Stimulated activated naive CD8-positive, alpha-beta T cell treated with anti-CD3 and anti-CD28 coated beads, Interleukin-15, amount 100 ng/mL, for 72 hours (primary cell): Measurements from ENCODE around the gene UBE2E3.

Experiments
- ATAC-seq: fragments of 150-1000 bp; cut with Tn5 transposase; 2 replicates; pipeline ENCODE4 v1.10.0; 2021; ENCODE audit warnings: mild to moderate bottlenecking, moderate library complexity
- DNase-seq, 2 donors: peaks; one replicate each; pipeline ENCODE4 v3.0.0; 2021 to 2022
- H3K27ac Mint-ChIP-seq, 2 donors: one replicate each; pipeline ENCODE4 v1.8.0; 2022; ENCODE audit warnings: mild to moderate bottlenecking in 2 of 2, mixed read lengths in 2 of 2, moderate library complexity in 2 of 2
- H3K27me3 Mint-ChIP-seq: one replicate; pipeline ENCODE4 v1.8.0; 2022; ENCODE audit warnings: mixed read lengths
- H3K4me1 Mint-ChIP-seq: one replicate; pipeline ENCODE4 v1.8.0; 2022; ENCODE audit warnings: mild to moderate bottlenecking, mixed read lengths
- H3K4me3 Mint-ChIP-seq, 2 donors: one replicate each; pipeline ENCODE4 v1.8.0; 2022; ENCODE audit warnings: mild to moderate bottlenecking in 2 of 2, mixed read lengths in 2 of 2, moderate library complexity in 1 of 2
- H3K9me3 Mint-ChIP-seq, 2 donors: one replicate each; pipeline ENCODE4 v1.8.0; 2022; ENCODE audit warnings: mixed read lengths in 2 of 2

Gene UBE2E3

GRCh38 chr2:181111059-181111458 is 130.7 kb downstream of the UBE2E3 start:
- DNase-seq, result no peak
- H3K27ac Mint-ChIP-seq, result no peak overlapping the region
- H3K4me1 Mint-ChIP-seq, result peaks cover 40% of the 10 kb centered on the region
- H3K9me3 Mint-ChIP-seq, result peaks cover 0 to 6% of the 10 kb centered on the region in 2 donors
- no peak overlapping the region for H3K4me3 Mint-ChIP-seq
- no peak for ATAC-seq
- no peaks in the 10 kb centered on the region for H3K27me3 Mint-ChIP-seq

- Mint-ChIP-seq H3K9me3 (peaks cover 0 to 6% of the 10 kb centered on the region in 2 donors), H3K4me1 (peaks cover 33% of the 10 kb centered on the region), H3K4me3 (no peak overlapping the region), H3K27me3 (no peaks in the 10 kb centered on the region), H3K27ac (no peak overlapping the region)
- ATAC-seq (no peak), DNase-seq (no peak)
Observed at GRCh38 chr2:181112916-181113315, 132.5 kb downstream of the UBE2E3 start.
